ENCODE data around the gene XRCC3. TPM values are rescaled to one million over a fixed set of nuclear protein-coding genes. Genes with fewer than 3 reads are reported as not detected.

XRCC3 gene
- total RNA-seq, 1 donor from 2014 or later = 9.8 TPM

GRCh38 chr14:103708750-103709187, 6.5 kb downstream of the XRCC3 start:
- FAIRE-seq = no peak
- no peak for DNase-seq (ENCODE audit: low spot score in 2 of 2)

DNA sequence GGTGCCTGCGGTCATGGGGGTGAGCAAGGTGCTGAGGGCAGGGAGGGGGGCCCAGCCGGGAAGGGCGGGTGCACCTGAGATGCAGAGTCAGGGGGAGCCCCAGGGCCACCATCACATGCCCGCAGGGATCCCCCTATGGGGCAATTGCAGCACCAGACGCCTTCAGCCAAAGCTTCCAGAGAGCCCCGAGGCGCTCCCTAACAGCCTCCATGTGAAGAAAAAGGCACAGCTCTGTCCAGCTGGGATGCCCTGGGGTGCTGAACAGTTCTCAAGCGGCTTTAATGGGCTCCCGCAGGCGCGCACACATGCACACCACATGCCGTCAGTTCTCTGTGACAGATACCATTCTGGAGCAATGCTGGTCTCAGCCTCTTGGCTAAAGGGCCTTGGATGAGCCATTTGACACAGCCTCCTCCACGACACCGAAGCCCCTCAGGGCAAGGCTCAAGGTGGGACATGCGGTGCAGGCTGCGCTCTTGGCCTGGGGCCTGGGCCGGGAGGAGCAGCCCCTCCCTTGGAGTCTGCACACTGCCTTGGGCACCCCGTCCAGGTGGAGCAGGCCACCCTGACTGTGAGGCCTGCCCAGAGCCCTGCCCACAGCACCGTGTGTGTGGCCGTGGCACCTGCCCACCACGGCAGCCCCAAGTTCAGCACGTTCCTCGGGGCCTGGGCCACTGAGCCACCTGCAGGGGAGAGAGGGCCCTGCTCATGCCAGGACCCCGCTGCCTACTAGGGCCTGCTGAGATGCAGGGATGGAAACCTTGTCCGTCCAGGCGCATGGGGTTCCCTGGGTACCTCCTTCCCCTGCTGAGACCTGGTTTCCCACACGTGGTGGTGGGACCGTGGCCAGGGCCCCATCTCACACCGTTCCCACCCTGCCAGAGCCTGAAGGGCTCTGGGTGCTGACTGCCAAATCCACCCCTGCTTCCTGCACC, 7.7 kb downstream of the XRCC3 start:
- no peak for DNase-seq (ENCODE audit: low spot score in 2 of 2)
- no peak for FAIRE-seq

GRCh38 chr14:103706551-103707328, 8.5 kb downstream of the XRCC3 start:
- FAIRE-seq (no peak), DNase-seq (ENCODE audit: low spot score in 2 of 2) (no peak)

DNA sequence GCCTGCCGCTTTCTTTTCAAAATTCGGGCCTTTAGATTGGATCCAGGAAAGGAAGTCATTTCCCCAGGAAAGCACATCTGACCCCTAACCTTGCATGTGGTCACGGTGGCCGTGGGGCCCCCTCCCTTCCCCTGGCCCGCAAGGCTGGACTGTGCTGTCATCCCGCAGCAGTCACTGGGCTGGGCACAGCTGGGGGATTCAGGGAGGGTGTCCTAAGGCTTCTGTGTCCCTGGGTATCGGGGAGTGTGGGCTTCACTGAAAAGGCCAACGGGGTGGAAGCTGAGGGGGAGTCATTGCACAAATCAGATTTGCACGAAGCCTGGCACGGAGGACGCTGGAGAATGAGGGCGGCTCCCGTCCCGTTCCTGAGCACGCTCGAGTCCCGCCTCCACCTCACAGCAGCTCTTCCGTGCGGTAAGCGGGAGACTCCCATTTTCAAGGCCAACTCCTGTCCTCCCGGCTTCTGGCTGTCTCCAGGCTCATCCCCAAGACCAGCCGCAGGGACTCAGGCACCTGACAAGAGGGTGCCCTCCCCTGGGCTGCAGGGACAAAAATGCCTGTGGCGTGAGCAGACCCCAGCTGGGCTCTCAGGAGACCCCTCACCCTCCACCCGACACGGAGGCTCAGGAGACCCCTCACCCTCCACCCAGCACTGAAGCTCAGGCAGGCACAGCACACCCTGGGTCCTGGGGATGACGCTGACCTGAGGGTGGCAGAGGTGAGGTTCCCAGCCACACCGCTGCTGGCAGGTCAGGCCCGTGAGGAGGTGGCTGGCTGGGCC, 9.6 kb downstream of the XRCC3 start:
- FAIRE-seq (no peak), DNase-seq (ENCODE audit: low spot score in 2 of 2) (no peak)

DNA sequence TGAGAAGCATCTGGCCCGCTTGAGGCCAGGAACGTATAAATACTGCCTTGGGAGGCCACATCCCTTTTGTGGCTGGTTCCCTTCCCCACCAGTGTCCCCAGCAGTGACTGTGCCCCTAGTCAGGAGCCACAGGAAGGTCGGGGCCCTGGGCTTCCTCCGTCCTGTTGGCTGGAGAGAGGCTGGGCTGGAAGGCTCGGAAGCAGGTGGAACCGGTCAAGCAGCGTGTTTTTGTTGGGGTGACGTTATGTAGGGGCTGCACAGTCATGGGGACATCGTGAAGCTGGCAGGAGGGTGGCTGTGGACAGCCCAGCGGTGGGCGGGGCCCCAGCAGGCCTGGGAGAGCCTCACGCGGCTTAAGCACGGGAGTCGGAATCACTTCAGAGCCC, 10.1 kb downstream of the XRCC3 start:
- FAIRE-seq = no peak
- DNase-seq (ENCODE audit: low spot score in 2 of 2) = no peak

DNA sequence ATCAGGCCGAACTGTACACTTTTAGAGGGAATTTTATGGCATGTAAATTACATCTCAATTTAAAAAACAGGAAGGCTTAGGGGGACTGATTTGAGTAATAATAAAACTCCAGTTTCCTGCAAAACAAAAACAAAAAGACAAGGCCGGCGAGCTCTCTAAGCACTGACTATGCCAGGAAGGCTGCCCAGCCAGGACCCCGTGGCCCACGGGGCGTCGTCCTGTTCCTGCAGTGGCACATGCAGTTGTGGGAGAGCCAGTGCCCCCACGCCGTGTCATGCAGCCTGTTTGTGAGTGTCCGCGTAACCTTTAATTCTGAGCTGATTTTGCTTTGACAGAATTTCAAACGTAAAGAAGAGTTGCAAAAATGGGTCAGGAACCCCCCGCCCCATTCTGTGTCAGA, 10.5 kb downstream of the XRCC3 start:
- DNase-seq (ENCODE audit: low spot score in 2 of 2) = no peak
- FAIRE-seq = no peak

GRCh38 chr14:103703433-103704385, 11.5 kb downstream of the XRCC3 start:
- DNase-seq (ENCODE audit: low spot score in 2 of 2) (no peak), FAIRE-seq (no peak)

- no peak for FAIRE-seq
- no peak for DNase-seq (ENCODE audit: low spot score in 2 of 2)
These were observed 12.5 kb downstream of the XRCC3 start for GRCh38 chr14:103702497-103703432.

- no peak for FAIRE-seq
These were observed 13.2 kb downstream of the XRCC3 start for GRCh38 chr14:103702095-103702494.

DNA sequence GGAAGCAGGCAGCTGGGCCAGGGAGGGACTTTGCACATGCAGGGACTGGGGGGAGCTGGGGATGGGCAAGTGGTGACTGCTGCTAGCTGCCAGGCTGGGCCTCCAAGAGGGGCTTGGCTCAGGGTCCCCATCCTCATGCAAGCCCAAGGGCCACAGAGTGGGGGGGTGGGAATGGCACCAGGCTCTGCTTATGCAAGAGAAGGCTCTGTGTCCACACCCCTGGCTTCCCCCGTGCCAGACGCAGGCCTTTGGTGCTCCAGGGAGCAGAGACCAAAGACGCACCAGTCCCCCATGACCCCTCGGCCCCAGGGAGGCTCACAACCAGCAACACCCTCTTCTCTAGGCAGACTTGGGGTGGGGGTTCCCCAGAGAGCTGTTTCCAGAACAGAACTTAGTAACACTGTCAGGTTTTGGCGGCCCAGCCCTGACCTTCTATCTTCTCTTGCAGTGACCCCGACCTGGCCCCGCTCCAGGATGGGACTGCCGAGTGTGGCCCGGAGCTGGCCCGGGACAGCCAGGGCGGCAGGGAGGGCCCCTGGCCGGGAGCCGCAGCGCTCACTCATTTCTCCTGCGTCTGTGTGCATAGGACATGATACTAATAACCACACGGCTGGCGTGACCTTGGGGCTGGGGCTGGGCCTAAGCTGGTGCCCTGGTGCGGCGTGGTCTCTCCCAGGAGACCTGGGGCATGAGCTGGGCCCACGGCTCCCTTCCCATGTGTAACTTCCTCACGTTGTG, 14.3 kb downstream of the XRCC3 start:
- FAIRE-seq = no peak

More at GRCh38 chr14:103702095-103702494, 13.2 kb downstream of the XRCC3 start:
- DNase-seq (ENCODE audit: low spot score in 2 of 2) = no peak

GRCh38 chr14:103699901-103700752, 15.1 kb downstream of the XRCC3 start:
- DNase-seq (ENCODE audit: low spot score in 2 of 2) = peak in 1 of 2 donors; percentile 70
- no peak for FAIRE-seq

More for the DNA sequence above, 14.3 kb downstream of the XRCC3 start:
- no peak for DNase-seq (ENCODE audit: low spot score in 2 of 2)

DNA sequence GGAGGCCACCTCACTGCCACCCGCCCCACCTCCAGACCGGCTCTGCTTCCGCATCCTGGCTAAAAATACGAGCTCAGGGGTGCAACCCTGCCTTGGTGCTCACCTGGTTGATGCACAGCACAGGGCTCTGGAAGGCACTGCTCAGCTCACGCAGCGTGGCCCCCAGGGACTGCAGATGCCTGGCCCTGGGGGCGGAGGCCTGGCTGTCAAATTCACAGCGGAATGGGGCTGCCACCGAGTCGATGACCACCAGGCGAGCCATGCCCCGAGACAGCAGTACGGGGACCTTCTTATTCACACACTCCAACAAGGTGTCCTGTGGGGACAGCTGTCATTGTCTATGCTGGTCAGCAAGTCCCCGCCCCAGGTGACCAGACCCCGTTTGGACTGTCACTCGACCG, 16.0 kb downstream of the XRCC3 start:
- FAIRE-seq (no peak), DNase-seq (ENCODE audit: low spot score in 2 of 2) (no peak)

DNA sequence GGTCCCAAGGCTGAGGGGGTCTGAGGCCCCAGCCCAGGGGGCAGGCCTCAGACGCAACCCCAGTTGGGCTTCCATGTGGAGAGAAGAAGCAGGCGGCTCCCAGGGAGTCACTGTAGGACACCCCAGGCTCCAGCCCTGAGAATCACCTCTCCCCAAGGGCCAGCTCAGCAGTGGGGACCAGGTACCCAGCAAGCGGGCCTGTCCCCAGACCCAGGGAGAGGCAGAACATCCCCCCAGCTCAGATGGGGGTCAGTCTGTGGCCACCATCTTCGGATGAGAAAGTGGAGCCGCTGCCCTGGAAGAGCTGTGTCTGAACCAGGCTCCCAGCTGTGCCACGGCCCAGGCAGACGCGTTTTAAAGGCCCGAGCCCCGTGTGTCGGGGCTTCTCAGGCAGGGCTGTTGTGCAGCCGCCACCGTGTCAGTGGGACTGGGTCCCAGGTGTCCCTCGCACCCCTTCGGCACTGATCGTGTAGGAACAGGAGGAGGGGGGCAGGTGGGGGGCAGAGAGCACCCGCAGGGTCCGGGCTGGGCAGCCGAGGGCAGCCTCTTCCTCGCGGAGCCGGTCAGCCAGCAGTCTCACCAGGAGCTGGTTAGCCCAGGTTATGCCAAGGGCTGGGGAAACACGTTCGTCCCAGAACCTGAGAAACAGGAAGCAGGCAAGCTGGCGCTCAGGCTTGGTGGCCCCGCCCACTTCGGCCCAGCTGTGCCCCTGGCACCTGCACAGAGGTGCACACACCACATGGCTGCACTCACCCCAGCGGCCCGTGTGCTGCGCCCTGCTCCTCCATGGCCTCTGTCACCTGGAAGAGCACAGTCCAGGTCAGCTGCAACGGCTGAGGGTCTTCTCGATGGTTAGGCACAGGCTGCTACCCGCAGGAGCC, 16.6 kb downstream of the XRCC3 start:
- no peak for FAIRE-seq

DNA sequence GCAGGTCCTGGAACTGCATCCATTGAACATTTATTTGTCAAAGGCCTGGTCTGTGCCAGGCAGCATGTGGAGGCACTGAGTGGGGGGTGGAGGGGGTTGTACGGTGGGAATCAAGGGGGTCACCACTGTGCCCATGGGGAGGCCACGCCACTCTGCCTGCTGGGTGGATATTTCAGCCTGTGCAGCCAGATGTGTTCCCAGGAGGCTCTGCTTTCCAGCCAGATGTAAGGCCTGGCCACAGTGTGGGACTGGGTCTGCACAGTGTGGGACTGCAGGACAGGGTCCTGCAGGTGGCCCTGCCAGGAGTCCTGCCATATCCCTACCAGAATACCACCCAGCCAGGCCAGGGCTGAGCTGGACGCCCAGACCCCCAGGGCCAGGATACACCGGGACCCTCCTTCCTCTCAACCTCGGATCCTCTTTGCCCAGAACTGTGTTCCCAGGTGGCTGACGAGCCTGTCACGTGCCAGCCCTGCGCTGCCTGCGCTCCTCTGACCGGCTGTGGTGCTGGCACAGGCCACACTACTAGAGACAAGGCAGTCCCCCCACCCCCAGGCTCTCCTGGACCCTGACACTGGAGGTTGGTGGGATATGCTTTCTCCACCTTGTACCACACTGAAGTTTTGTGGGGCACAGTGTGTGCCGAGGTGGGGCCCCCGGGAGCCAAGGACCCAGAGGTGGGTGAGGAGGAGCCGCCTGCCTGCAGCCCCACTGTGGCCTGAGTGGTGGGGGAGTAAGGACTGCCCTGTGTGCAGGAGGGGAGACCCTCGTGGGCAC, 17.5 kb downstream of the XRCC3 start:
- DNase-seq (ENCODE audit: low spot score in 2 of 2) = no peak
- FAIRE-seq = no peak

More for the DNA sequence above, 16.6 kb downstream of the XRCC3 start:
- DNase-seq (ENCODE audit: low spot score in 2 of 2) = no peak

GRCh38 chr14:103697206-103697602, 18.0 kb downstream of the XRCC3 start:
- no peak for FAIRE-seq
- DNase-seq (ENCODE audit: low spot score in 2 of 2) = no peak
